Natural killer cell treated with Interleukin-12 subunit alpha and Interleukin-12 subunit beta and Interleukin-15 and Interleukin-18, amount 100 ng/mL, for 72 hours (primary cell): Measurements from ENCODE around the gene GCAT. TPM values are rescaled to one million over a fixed set of nuclear protein-coding genes. Genes with fewer than 3 reads are reported as not detected.

Experiments used
- ATAC-seq, 2 donors: fragments of 150-1000 bp; cut with Tn5 transposase in 1 of 2; sonication (Bioruptor Pico), chemical (Tn5 transposase) in 1 of 2; 2 replicates each; pipeline ENCODE4 v1.10.0; 2021
- DNase-seq: peaks from one replicate; pipeline ENCODE4 v3.0.0; 2022; ENCODE audit warnings: low spot score
- H3K27ac Mint-ChIP-seq, 2 donors: 1 replicate in 1 of 2; 2 replicates in 1 of 2; pipeline ENCODE4 v1.8.0; 2022; ENCODE audit warnings: mixed read lengths in 2 of 2, mild to moderate bottlenecking in 1 of 2, moderate library complexity in 1 of 2
- H3K27me3 Mint-ChIP-seq, 2 donors: 1 replicate in 1 of 2; 2 replicates in 1 of 2; pipeline ENCODE4 v1.8.0; 2022; ENCODE audit warnings: mixed read lengths in 2 of 2
- H3K36me3 Mint-ChIP-seq: one replicate; pipeline ENCODE4 v1.8.0; 2022; ENCODE audit warnings: mixed read lengths
- H3K4me1 Mint-ChIP-seq, 2 donors: 1 replicate in 1 of 2; 2 replicates in 1 of 2; pipeline ENCODE4 v1.8.0; 2022; ENCODE audit warnings: low read depth in 2 of 2, mixed read lengths in 2 of 2, mild to moderate bottlenecking in 1 of 2
- H3K4me3 Mint-ChIP-seq: one replicate; pipeline ENCODE4 v1.8.0; 2022; ENCODE audit warnings: mixed read lengths
- H3K9me3 Mint-ChIP-seq: 2 replicates; pipeline ENCODE4 v1.8.0; 2022; ENCODE audit warnings: mixed read lengths
- total RNA-seq, 2 donors: library from RNA; stranded (reverse); gene quantifications; one replicate each; pipeline ENCODE4 v1.2.3, GENCODE V29; 2022

Gene GCAT
- total RNA-seq, 2 donors from 2014 or later = 11.5 to 12.3 TPM

DNA sequence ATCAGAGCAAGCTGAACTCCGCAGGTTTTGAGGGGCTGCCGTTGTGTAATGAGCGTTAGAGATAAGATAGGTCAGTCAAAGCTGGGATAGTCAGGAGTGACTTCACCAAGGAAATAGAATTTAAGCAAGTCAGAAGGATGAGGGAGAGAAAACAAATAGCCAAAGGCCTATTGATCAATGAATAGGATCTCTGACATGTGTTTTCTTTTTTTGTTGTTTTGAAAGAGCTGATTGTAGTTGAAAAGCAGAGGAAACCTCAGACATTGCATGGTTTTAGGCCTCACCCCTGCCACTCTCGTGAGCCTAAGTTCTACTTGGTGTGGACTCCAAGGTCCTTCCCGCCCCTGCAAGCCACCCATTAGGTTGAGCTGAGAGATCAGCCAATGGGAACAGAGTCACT is 44.7 kb downstream of the GCAT start:
- DNase-seq = no peak
- Mint-ChIP-seq H3K27me3 (no peaks in the 10 kb centered on the region), H3K4me1 (peaks cover 51 to 54% of the 10 kb centered on the region in 2 donors), H3K9me3 (no peaks in the 10 kb centered on the region), H3K36me3 (peaks cover 50% of the 10 kb centered on the region), H3K27ac (no peak overlapping the region), H3K4me3 (no peak overlapping the region)
- no peak for ATAC-seq

DNA sequence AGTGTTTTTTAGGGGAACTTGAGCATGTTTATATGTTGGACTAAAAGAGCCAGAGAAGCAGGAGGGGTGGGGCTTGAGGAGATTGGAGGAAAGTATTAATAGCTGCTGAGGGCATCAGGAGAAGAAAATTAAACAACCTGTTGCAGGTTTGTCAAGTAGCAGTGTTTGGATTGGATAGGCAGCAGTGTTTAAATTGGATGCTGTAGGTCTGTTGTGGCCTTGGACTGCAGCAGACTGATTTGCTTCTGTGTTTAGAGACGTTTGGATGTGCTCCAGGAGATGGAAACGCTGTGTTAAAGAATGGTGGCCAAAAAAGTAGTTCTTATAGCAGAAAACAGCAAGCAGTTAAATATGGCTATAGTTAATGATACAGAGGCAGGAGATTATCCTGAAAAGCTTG is 47.2 kb downstream of the GCAT start:
- no peak overlapping the region for H3K27ac Mint-ChIP-seq
- no peaks in the 10 kb centered on the region for H3K9me3 Mint-ChIP-seq
- H3K4me1 Mint-ChIP-seq = peaks cover 34 to 36% of the 10 kb centered on the region in 2 donors
- no peaks in the 10 kb centered on the region for H3K27me3 Mint-ChIP-seq
- DNase-seq (no peak), ATAC-seq (no peak)
- no peak overlapping the region for H3K4me3 Mint-ChIP-seq
- peaks cover 48% of the 10 kb centered on the region for H3K36me3 Mint-ChIP-seq

DNA sequence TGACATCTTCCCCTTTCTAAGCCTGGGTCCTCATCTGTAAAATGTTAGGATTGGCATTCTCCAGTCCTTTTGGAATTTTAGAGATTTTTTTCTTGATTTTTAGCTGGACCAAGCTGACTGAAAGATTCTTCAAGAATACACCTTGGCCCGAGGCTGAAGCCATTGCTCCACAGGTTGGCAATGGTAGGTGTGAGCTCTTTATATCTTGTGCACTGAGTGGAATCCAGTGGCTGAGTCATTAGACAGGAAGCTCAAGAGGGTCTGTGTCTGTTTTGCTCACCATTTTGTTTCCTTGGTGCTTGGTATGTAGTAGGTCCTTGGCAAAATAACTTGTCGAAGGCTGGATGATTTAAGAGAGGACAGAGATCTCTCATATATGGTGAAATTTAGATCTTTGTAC is 47.7 kb downstream of the GCAT start:
- Mint-ChIP-seq H3K27me3 (no peaks in the 10 kb centered on the region), H3K36me3 (peaks cover 49% of the 10 kb centered on the region), H3K4me3 (no peak overlapping the region), H3K27ac (no peak overlapping the region), H3K9me3 (no peaks in the 10 kb centered on the region), H3K4me1 (peaks cover 33 to 35% of the 10 kb centered on the region in 2 donors)
- DNase-seq (no peak), ATAC-seq (no peak)

DNA sequence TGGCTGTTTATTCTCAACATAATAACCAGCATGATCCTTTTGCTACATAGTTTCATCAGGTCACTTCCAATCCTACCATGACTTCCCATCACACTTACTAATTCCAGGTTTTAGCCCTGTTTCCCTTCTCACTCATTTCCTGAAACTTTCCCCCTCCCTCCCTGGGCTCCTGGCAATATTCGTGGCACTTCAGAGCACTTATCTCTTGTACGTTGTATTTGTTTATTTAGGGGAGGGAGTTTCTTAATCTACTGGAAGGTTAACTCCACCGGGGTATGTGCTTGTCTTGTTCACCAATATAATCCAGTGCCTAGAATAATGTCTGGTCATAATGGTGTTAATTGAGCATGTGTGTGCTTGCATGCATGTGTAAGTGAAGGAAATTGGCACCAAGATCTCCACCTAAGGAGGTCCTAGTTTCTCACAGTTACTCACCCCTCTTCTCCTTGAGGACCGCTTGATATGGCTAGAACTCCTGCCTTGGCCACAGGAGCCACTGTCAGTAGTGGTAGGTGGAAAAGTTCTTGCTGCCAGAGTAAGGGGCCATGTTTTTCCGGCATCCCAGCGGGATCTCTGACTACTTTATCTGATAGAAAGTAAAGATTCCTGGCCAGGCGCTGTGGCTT is 53.2 kb downstream of the GCAT start:
- peak overlapping the region in 1 of 2 donors; percentile 18 for H3K27ac Mint-ChIP-seq
- H3K27me3 Mint-ChIP-seq = no peaks in the 10 kb centered on the region
- peaks cover 0 to 6% of the 10 kb centered on the region in 2 donors for H3K4me1 Mint-ChIP-seq
- H3K4me3 Mint-ChIP-seq = no peak overlapping the region
- H3K36me3 Mint-ChIP-seq = peaks cover 29% of the 10 kb centered on the region
- no peak for DNase-seq
- no peak for ATAC-seq
- H3K9me3 Mint-ChIP-seq = no peaks in the 10 kb centered on the region

DNA sequence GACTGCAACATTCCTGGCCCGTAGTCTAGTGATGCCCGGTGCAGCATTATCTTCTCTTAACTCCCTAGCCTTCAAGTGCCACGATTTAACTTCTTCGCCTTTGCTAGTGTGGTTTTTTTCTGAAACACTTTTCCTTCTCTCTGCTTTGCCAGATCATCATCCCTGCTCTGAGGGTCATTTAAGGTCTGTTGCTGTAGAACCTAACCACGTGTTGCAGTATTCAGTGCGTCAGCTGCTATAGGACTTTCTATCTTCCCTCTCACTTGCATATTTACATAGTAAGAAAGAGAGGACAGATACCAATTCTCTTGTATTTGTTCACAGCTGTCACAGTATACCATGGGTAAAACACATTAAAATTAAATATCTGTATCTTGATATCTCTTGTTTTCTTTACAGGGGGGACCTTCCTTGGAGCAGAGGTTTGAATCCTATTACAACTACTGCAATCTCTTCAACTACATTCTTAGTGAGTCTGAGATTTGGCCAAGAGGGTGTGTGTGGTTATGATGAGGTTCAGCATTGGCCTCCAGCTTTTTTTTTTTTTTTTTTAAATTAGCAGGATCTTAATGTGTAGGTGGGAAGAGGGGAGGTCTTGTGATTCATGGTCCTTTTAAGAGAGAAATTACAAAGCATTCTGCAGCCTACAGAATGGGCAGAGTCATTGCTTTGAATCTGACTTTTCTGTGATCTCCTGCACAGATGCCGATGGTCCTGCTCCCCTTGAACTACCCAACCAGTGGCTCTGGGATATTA is 55.0 kb downstream of the GCAT start:
- H3K36me3 Mint-ChIP-seq = peaks cover 29% of the 10 kb centered on the region
- no peak for DNase-seq
- H3K9me3 Mint-ChIP-seq = no peaks in the 10 kb centered on the region
- no peak overlapping the region for H3K4me3 Mint-ChIP-seq
- peaks cover 0 to 6% of the 10 kb centered on the region in 2 donors for H3K4me1 Mint-ChIP-seq
- no peak overlapping the region for H3K27ac Mint-ChIP-seq
- ATAC-seq = no peak
- no peaks in the 10 kb centered on the region for H3K27me3 Mint-ChIP-seq

DNA sequence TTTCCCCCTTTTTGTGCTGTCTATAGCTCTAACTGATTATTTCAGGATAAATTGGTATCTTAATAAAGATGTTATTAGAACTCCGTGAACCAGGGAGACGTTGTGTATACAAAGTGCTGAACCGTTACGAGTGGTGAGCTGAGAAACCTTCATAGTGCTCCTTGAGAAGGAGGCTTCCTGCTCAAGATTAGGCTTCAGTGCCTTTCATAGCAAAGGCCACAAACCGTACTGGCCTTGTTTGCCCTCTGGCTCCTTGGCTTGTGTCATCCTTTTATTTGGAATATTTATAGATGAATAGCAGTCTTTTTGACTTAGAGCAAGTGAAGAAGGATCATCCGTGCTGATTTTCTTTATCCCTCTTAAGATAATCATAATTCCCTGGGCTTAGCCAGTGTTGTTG is 57.8 kb downstream of the GCAT start:
- no peaks in the 10 kb centered on the region for H3K27me3 Mint-ChIP-seq
- peaks cover 0 to 6% of the 10 kb centered on the region in 2 donors for H3K4me1 Mint-ChIP-seq
- DNase-seq (no peak), ATAC-seq (no peak)
- no peak overlapping the region for H3K27ac Mint-ChIP-seq
- no peaks in the 10 kb centered on the region for H3K9me3 Mint-ChIP-seq
- no peak overlapping the region for H3K4me3 Mint-ChIP-seq
- H3K36me3 Mint-ChIP-seq = peaks cover 18% of the 10 kb centered on the region

Other genes starting within 250 kb of the GCAT start
- 1 to 10 TPM; 1.9 to 3.5 TPM for gene CDC42EP1, start 247.5 kb upstream of the GCAT start, total RNA-seq
- not detected for gene LGALS2, start 227.8 kb upstream of the GCAT start, total RNA-seq
- 100 to 1,000 TPM in 1 of 2 donors, 10 to 100 TPM in 1; 85.5 to 142 TPM for gene GGA1, start 199.1 kb upstream of the GCAT start, total RNA-seq
- gene SH3BP1, start 168.3 kb upstream of the GCAT start, total RNA-seq = 100 to 1,000 TPM; 160 to 229 TPM
- 10 to 100 TPM; 43.9 to 58.4 TPM for gene PDXP, start 149.2 kb upstream of the GCAT start, total RNA-seq
- 100 to 1,000 TPM; 290 to 675 TPM for gene LGALS1, start 132.3 kb upstream of the GCAT start, total RNA-seq
- gene NOL12, start 121.6 kb upstream of the GCAT start, total RNA-seq = 10 to 100 TPM; 37.4 to 48.3 TPM
- 10 to 100 TPM; 29.9 to 35.1 TPM for gene TRIOBP, start 110.9 kb upstream of the GCAT start, total RNA-seq
- gene GALR3, start 15.4 kb downstream of the GCAT start, total RNA-seq = not detected
- gene ANKRD54, start 36.4 kb downstream of the GCAT start, total RNA-seq = 10 to 100 TPM; 23.2 to 42.2 TPM
- 100 to 1,000 TPM; 271 to 340 TPM for gene EIF3L, start 41.5 kb downstream of the GCAT start, total RNA-seq
- 10 to 100 TPM; 21.3 to 24.5 TPM for gene MICALL1, start 98.4 kb downstream of the GCAT start, total RNA-seq
- gene C22orf23, start 145.7 kb downstream of the GCAT start, total RNA-seq = under 1 TPM in 1 of 2 donors, not detected in 1; 0.33 TPM
- 10 to 100 TPM; 65.2 to 96.3 TPM for gene POLR2F, start 145.8 kb downstream of the GCAT start, total RNA-seq
- gene SOX10, start 176.6 kb downstream of the GCAT start, total RNA-seq = not detected
- 10 to 100 TPM; 14.8 to 18.8 TPM for gene PICK1, start 249.5 kb downstream of the GCAT start, total RNA-seq